DOHH2 (cell line): ENCODE data around the gene TWIST2.

Source experiments
- EZH2phosphoT487 ChIP-seq: fragments of 200-600 bp; sonication (generic); IDR thresholded peaks from 2 replicates; pipeline ENCODE4 v1.6.1; 2017; ENCODE audit warnings: borderline replicate concordance, mild to moderate bottlenecking, antibody characterized with exemption, low read length, moderate library complexity, mixed read lengths
- TF ChIP-seq, protein P1 (sequence below): fragments of 200-600 bp; sonication (generic); IDR thresholded peaks from one replicate; pipeline ENCODE4 v1.5.1; 2014; ENCODE audit warnings: antibody characterized with exemption, mild to moderate bottlenecking, low read depth, low read length; ENCODE audit not compliant: poor library complexity, severe bottlenecking

- TF ChIP-seq EZH2phosphoT487, result no peak
- TF ChIP-seq, protein P1, sequence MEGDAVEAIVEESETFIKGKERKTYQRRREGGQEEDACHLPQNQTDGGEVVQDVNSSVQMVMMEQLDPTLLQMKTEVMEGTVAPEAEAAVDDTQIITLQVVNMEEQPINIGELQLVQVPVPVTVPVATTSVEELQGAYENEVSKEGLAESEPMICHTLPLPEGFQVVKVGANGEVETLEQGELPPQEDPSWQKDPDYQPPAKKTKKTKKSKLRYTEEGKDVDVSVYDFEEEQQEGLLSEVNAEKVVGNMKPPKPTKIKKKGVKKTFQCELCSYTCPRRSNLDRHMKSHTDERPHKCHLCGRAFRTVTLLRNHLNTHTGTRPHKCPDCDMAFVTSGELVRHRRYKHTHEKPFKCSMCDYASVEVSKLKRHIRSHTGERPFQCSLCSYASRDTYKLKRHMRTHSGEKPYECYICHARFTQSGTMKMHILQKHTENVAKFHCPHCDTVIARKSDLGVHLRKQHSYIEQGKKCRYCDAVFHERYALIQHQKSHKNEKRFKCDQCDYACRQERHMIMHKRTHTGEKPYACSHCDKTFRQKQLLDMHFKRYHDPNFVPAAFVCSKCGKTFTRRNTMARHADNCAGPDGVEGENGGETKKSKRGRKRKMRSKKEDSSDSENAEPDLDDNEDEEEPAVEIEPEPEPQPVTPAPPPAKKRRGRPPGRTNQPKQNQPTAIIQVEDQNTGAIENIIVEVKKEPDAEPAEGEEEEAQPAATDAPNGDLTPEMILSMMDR, result no peak
Observed at GRCh38 chr2:238821944-238822670, 25.8 kb upstream of the TWIST2 start.
